Aorta (tissue), 5 donors: ENCODE measurements around the gene ADGRL1. TPM values are rescaled to one million over a fixed set of nuclear protein-coding genes. Genes with fewer than 3 reads are reported as not detected.
A peak's percentile ranks its signal among the peaks of the same experiment; 100 is the strongest.

Source experiments
- ATAC-seq: fragments of 200-7000 bp; cut with Tn5 transposase; one replicate; pipeline ENCODE4 v1.9.1; 2022; ENCODE audit warnings: moderate library complexity; ENCODE audit not compliant: low FRiP score
- DNase-seq, 2 donors: peaks; one replicate each; pipeline ENCODE4 v3.0.0-alpha.2; 2020
- H3K27ac ChIP-seq, 2 donors: one replicate each; pipeline ENCODE4 v1.5.1; 2013; ENCODE audit warnings: low read length in 2 of 2, mild to moderate bottlenecking in 2 of 2, moderate library complexity in 2 of 2, control low read depth in 1 of 2, inconsistent platforms in 1 of 2, low read depth in 1 of 2
- H3K27me3 ChIP-seq, 2 donors: one replicate each; pipeline ENCODE4 v1.6.1; 2013; ENCODE audit warnings: control low read depth in 1 of 2, low read length in 1 of 2, mild to moderate bottlenecking in 1 of 2, moderate library complexity in 1 of 2; ENCODE audit not compliant: insufficient read depth in 2 of 2, control insufficient read depth in 1 of 2
- H3K36me3 ChIP-seq, 2 donors: one replicate each; pipeline ENCODE4 v1.6.1; 2013; ENCODE audit warnings: control low read depth in 1 of 2, low read length in 1 of 2, mild to moderate bottlenecking in 1 of 2; ENCODE audit not compliant: insufficient read depth in 2 of 2, control insufficient read depth in 1 of 2
- H3K4me1 ChIP-seq, 2 donors: one replicate each; pipeline ENCODE4 v1.6.1; 2013; ENCODE audit warnings: low read length in 2 of 2, control low read depth in 1 of 2, mild to moderate bottlenecking in 1 of 2, moderate library complexity in 1 of 2; ENCODE audit not compliant: insufficient read depth in 2 of 2, control insufficient read depth in 1 of 2
- H3K4me3 ChIP-seq, 2 donors: one replicate each; pipeline ENCODE4 v1.5.1; 2013; ENCODE audit warnings: low read length in 2 of 2, control low read depth in 1 of 2, mild to moderate bottlenecking in 1 of 2
- H3K9me3 ChIP-seq: one replicate; pipeline ENCODE4 v1.6.1; 2013; ENCODE audit warnings: mild to moderate bottlenecking, low read length; ENCODE audit not compliant: control insufficient read depth
- WGBS, 2 donors: extraction: QIAGEN DNeasy Blood & Tissue Kit; methylation state at CpG; one replicate each; pipeline ENCODE4 v1.1.7; 2013; 5-methylcytosine and 5-hydroxymethylcytosine counted together
- intact Hi-C, 2 donors: fragments of 100-400 bp; cut with DNase I; formaldehyde crosslinking; loops; one replicate each; pipeline versions ENCODE4 v1.14.2 to v1.15.0; 2022
- polyA plus RNA-seq, 2 donors: library from polyadenylated mRNA; stranded (reverse); fragments of 200-250 nt; gene quantifications; one replicate each; pipeline ENCODE4 v1.2.3, GENCODE V29; 2013
- total RNA-seq, 2 donors: library from RNA; stranded (reverse); fragmentation: NEBNext Ultra II Directional; extraction: Animal tissue kit (Norgen Biotek cat#: 25700); gene quantifications; one replicate each; pipeline ENCODE4 v1.2.1, GENCODE V29; 2021
- donor health status: healthy with polysubstance abuse.
- donor health status: Bipolar disorder and iron deficiency.
- donor health status: DM: no; HTN: no; CAD: no.
- donor health status: DM: no; HTN: no; CAD: no.
- donor health status: DM: yes; HTN: yes; CAD: no.

Gene ADGRL1
- total and polyA plus RNA-seq, 4 donors = 5.3 to 26.3 (median 8.7) TPM

GRCh38 chr19:14112809-14113385, 93.1 kb downstream of the ADGRL1 start:
- 18 to 21% methylated on average over 12 of the region's 12 CpGs for WGBS, 2 donors
- DNase-seq (peak; percentile 70 to 82), ATAC-seq (no peak)
- intact Hi-C loops = no loop called here
- Histone ChIP-seq H3K27me3 (no peaks in the 10 kb centered on the region), H3K4me3 (no peak overlapping the region), H3K9me3 (no peaks in the 10 kb centered on the region), H3K4me1 (no peaks in the 10 kb centered on the region), H3K36me3 (no peaks in the 10 kb centered on the region), H3K27ac (peak overlapping the region; percentile 61 to 87)

GRCh38 chr19:14112051-14112808, 93.7 kb downstream of the ADGRL1 start:
- ATAC-seq (no peak), DNase-seq (peak in 1 of 2 donors; percentile 67)
- Histone ChIP-seq H3K27ac (peak overlapping the region; percentile 24 to 87), H3K27me3 (no peaks in the 10 kb centered on the region), H3K9me3 (no peaks in the 10 kb centered on the region), H3K4me1 (no peaks in the 10 kb centered on the region), H3K4me3 (no peak overlapping the region), H3K36me3 (no peaks in the 10 kb centered on the region)
- 38 to 41% methylated on average over 11 to 12 of the region's 12 CpGs for WGBS, 2 donors
- intact Hi-C loops = no loop called here

- no peak overlapping the region for H3K4me3 ChIP-seq
- H3K4me1 ChIP-seq = no peaks in the 10 kb centered on the region
Measured at GRCh38 chr19:14111486-14111885, 94.5 kb downstream of the ADGRL1 start.

GRCh38 chr19:14110650-14111049, 95.3 kb downstream of the ADGRL1 start:
- H3K36me3 ChIP-seq = peaks cover 0 to 1% of the 10 kb centered on the region in 2 donors
- ATAC-seq (no peak), DNase-seq (no peak)
- no peak overlapping the region for H3K4me3 ChIP-seq
- H3K9me3 ChIP-seq = no peaks in the 10 kb centered on the region
- H3K27me3 ChIP-seq = no peaks in the 10 kb centered on the region
- H3K27ac ChIP-seq = no peak overlapping the region
- intact Hi-C loops = no loop called here
- H3K4me1 ChIP-seq = no peaks in the 10 kb centered on the region
- 32 to 50% methylated on average over 2 of the region's 2 CpGs for WGBS, 2 donors

More at GRCh38 chr19:14111486-14111885, 94.5 kb downstream of the ADGRL1 start:
- H3K27ac ChIP-seq = no peak overlapping the region
- intact Hi-C loops = no loop called here
- DNase-seq (no peak), ATAC-seq (no peak)
- no peaks in the 10 kb centered on the region for H3K9me3 ChIP-seq
- 25 to 49% methylated on average over 1 of the region's 1 CpG for WGBS, 2 donors
- no peaks in the 10 kb centered on the region for H3K36me3 ChIP-seq
- H3K27me3 ChIP-seq = no peaks in the 10 kb centered on the region

GRCh38 chr19:14107581-14108461, 98.1 kb downstream of the ADGRL1 start:
- intact Hi-C loops = no loop called here
- no peaks in the 10 kb centered on the region for H3K9me3 ChIP-seq
- no peaks in the 10 kb centered on the region for H3K4me1 ChIP-seq
- ATAC-seq = peak; percentile 72
- no peaks in the 10 kb centered on the region for H3K27me3 ChIP-seq
- H3K4me3 ChIP-seq = no peak overlapping the region
- 14 to 20% methylated on average over 23 of the region's 23 CpGs for WGBS, 2 donors
- peak overlapping the region; percentile 45 to 59 for H3K27ac ChIP-seq
- DNase-seq = peak; percentile 74 to 87
- H3K36me3 ChIP-seq = peaks cover 0 to 3% of the 10 kb centered on the region in 2 donors

- H3K4me3 ChIP-seq = no peak overlapping the region
- 54 to 63% methylated on average over 14 to 16 of the region's 16 CpGs for whole genome bisulfite sequencing, 2 donors
- H3K36me3 ChIP-seq = peaks cover 0 to 3% of the 10 kb centered on the region in 2 donors
- no peaks in the 10 kb centered on the region for H3K9me3 ChIP-seq
- ATAC-seq = peak; percentile 12
- DNase-seq = no peak
- intact Hi-C loops = no loop called here
- no peaks in the 10 kb centered on the region for H3K4me1 ChIP-seq
- no peaks in the 10 kb centered on the region for H3K27me3 ChIP-seq
- H3K27ac ChIP-seq = peak overlapping the region; percentile 45 to 59
Measured at GRCh38 chr19:14106840-14107239, 99.1 kb downstream of the ADGRL1 start.

GRCh38 chr19:14105680-14106079, 100.3 kb downstream of the ADGRL1 start:
- no peak overlapping the region for H3K4me3 ChIP-seq
- no peaks in the 10 kb centered on the region for H3K9me3 ChIP-seq
- no peaks in the 10 kb centered on the region for H3K27me3 ChIP-seq
- WGBS, 2 donors = 77 to 79% methylated on average over 8 of the region's 8 CpGs
- H3K27ac ChIP-seq = no peak overlapping the region
- no peaks in the 10 kb centered on the region for H3K4me1 ChIP-seq
- DNase-seq = no peak
- ATAC-seq = no peak
- H3K36me3 ChIP-seq = peaks cover 0 to 3% of the 10 kb centered on the region in 2 donors
- intact Hi-C loops = no loop called here

GRCh38 chr19:14103310-14103709, 102.7 kb downstream of the ADGRL1 start:
- H3K9me3 ChIP-seq = no peaks in the 10 kb centered on the region
- H3K27me3 ChIP-seq = no peaks in the 10 kb centered on the region
- peaks cover 0 to 5% of the 10 kb centered on the region in 2 donors for H3K36me3 ChIP-seq
- no peak for ATAC-seq
- intact Hi-C loops = no loop called here
- H3K27ac ChIP-seq = no peak overlapping the region
- no peak overlapping the region for H3K4me3 ChIP-seq
- DNase-seq = no peak
- H3K4me1 ChIP-seq = no peaks in the 10 kb centered on the region
- 91 to 100% methylated on average over 1 of the region's 1 CpG for WGBS, 2 donors
